ENCODE measurements around the gene SLC28A1. TPM values are rescaled to one million over a fixed set of nuclear protein-coding genes. Genes with fewer than 3 reads are reported as not detected.
"Not testable (repeated sequence)": the region's sequence is repeated elsewhere in the genome, so short reads cannot be mapped to it uniquely, and the experiment has no call there.

SLC28A1 gene
- total RNA-seq, 2 donors from 2014 or later: 0.80 TPM; not detected in 1

GRCh38 chr15:84874981-84875699 is 9.3 kb upstream of the SLC28A1 start:
- Histone ChIP-seq H3K4me3 (no peak overlapping the region), H3K36me3 (no peaks in the 10 kb centered on the region), H3K9ac (ENCODE audit: low read depth in 2 of 2, low read length in 2 of 2) (no peak overlapping the region), H3K27me3 (no peaks in the 10 kb centered on the region), H3K9me3 (no peaks in the 10 kb centered on the region), H3K4me1 (no peaks in the 10 kb centered on the region), H3K27ac (no peak overlapping the region)
- no peak for DNase-seq
- intact Hi-C loops (cut with DNase I): loop anchor here (5.0 kb wide), 1 partner anchor 43 kb away; no protein-coding TSS in a partner anchor
- no peak for TF ChIP-seq CTCF (IDR thresholded peaks at IDR 0.05)

GRCh38 chr15:84876269-84876668 is 8.2 kb upstream of the SLC28A1 start:
- intact Hi-C loops (cut with DNase I): loop anchor here (5.0 kb wide), 1 partner anchor 44 kb away; no protein-coding TSS in a partner anchor
- Histone ChIP-seq H3K9me3 (no peaks in the 10 kb centered on the region), H3K9ac (ENCODE audit: low read depth in 2 of 2, low read length in 2 of 2) (no peak overlapping the region), H3K27ac (no peak overlapping the region), H3K4me3 (no peak overlapping the region), H3K27me3 (no peaks in the 10 kb centered on the region), H3K4me1 (no peaks in the 10 kb centered on the region), H3K36me3 (no peaks in the 10 kb centered on the region)
- no peak for TF ChIP-seq CTCF (IDR thresholded peaks at IDR 0.05)
- DNase-seq: no peak

GRCh38 chr15:84877701-84878100 is 6.8 kb upstream of the SLC28A1 start:
- not testable (repeated sequence) for H3K27me3 ChIP-seq; H3K4me3 ChIP-seq; H3K9me3 ChIP-seq; H3K9ac ChIP-seq (ENCODE audit: low read depth in 2 of 2, low read length in 2 of 2); H3K36me3 ChIP-seq; H3K4me1 ChIP-seq; DNase-seq; H3K27ac ChIP-seq
- intact Hi-C loops (cut with DNase I): loop anchor here (5.0 kb wide), 1 partner anchor 45 kb away; no protein-coding TSS in a partner anchor

GRCh38 chr15:84878504-84878903 is 6.0 kb upstream of the SLC28A1 start:
- Histone ChIP-seq H3K36me3 (no peaks in the 10 kb centered on the region), H3K4me3 (no peak overlapping the region), H3K27me3 (no peaks in the 10 kb centered on the region), H3K9me3 (no peaks in the 10 kb centered on the region), H3K4me1 (no peaks in the 10 kb centered on the region), H3K9ac (ENCODE audit: low read depth in 2 of 2, low read length in 2 of 2) (no peak overlapping the region), H3K27ac (no peak overlapping the region)
- intact Hi-C loops (cut with DNase I): loop anchor here (5.0 kb wide), 1 partner anchor 46 kb away; no protein-coding TSS in a partner anchor
- peak; percentile 52 for TF ChIP-seq CTCF (IDR thresholded peaks at IDR 0.05)
- DNase-seq: peak; percentile 65

- Histone ChIP-seq H3K4me1 (no peaks in the 10 kb centered on the region), H3K27me3 (no peaks in the 10 kb centered on the region), H3K9me3 (no peaks in the 10 kb centered on the region), H3K9ac (ENCODE audit: low read depth in 2 of 2, low read length in 2 of 2) (no peak overlapping the region), H3K27ac (no peak overlapping the region), H3K4me3 (no peak overlapping the region), H3K36me3 (no peaks in the 10 kb centered on the region)
- intact Hi-C loops (cut with DNase I): loop anchor here (5.0 kb wide), 1 partner anchor 47 kb away; no protein-coding TSS in a partner anchor
- no peak for TF ChIP-seq CTCF (IDR thresholded peaks at IDR 0.05)
- DNase-seq: no peak
These were observed 5.2 kb upstream of the SLC28A1 start for GRCh38 chr15:84879088-84879780.

GRCh38 chr15:84880007-84880406 is 4.5 kb upstream of the SLC28A1 start:
- Histone ChIP-seq H3K9ac (ENCODE audit: low read depth in 2 of 2, low read length in 2 of 2) (no peak overlapping the region), H3K27me3 (no peaks in the 10 kb centered on the region), H3K4me1 (no peaks in the 10 kb centered on the region), H3K27ac (no peak overlapping the region), H3K36me3 (no peaks in the 10 kb centered on the region), H3K4me3 (no peak overlapping the region), H3K9me3 (no peaks in the 10 kb centered on the region)
- intact Hi-C loops (cut with DNase I): no loop called here
- TF ChIP-seq CTCF (IDR thresholded peaks at IDR 0.05): no peak
- no peak for DNase-seq

Data from colonic mucosa (tissue), 4 donors.